Prostate gland (tissue), 1 donor: ENCODE results near the gene DOCK2.

Experiments
- POLR2A ChIP-seq: fragments of 450-650 bp; IDR thresholded peaks from one replicate; pipeline ENCODE4 v1.6.1; 2016; ENCODE audit warnings: antibody characterized with exemption, mild to moderate bottlenecking
- POLR2AphosphoS5 ChIP-seq: sonication (generic); formaldehyde crosslinking; IDR thresholded peaks from one replicate; pipeline ENCODE4 v1.6.1; 2017; ENCODE audit warnings: antibody characterized with exemption

GRCh38 chr5:169934990-169935389, 297.9 kb downstream of the DOCK2 start:
- TF ChIP-seq POLR2AphosphoS5 (no peak), POLR2A (no peak)
